DMS 273 (cell line): Measurements from ENCODE around the gene GALC.

Experiments
- DNase-seq: peaks from one replicate; lab custom pipeline; 2025; ENCODE audit not compliant: unreplicated experiment; lab: John Stamatoyannopoulos, UW

GALC gene

DNA sequence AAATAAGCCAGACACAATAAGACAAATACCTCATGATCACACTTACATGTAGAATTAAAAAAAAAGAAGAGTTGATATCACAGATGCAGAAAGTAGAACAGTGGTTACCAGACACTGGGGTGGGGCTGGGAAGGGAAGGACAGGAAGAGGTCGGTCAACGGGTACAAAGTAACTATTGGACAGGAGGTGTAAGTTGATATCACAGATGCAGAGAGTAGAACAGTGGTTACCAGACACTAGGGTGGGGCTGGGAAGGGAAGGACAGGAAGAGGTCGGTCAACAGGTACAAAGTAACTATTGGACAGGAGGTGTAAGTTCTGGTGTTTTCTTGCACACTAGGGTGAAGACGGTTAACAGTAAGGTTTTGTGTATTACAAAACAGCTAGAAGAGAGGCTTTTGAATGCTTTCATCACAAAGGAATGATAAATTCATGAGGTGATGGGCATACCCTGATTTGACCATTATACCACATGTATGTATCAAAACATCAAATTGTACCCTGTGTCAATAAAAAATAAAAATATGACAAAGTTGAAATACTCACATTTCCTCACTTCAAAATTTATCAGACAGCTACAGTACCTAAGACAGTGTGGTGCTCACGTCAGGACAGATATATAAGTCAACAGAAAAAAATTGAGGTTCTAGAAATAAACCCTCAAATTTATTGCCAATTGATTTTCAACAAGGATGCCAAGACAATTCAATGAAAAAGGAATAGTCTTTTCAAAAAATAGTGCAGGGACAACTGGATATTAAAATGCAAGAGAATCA, 32.8 kb downstream of the GALC start:
- no peak for DNase-seq

DNA sequence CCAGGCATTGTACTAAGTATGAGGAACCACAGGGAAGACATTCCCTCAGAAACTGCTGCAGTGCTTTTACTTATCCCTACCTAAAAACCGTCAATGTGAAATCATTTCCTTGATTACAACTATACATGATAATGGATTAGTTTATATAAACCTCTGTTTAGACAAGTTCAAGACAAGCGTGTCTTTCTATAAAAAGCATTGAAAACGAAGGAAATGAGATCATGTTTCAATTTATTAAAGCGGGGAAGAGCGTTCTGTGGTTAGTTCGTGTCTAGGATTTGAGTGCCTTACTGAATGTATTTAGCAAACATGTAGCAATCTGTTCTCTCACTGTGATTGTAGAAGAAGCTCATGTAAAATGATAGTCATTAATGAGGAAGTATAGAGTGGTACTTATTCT, 37.5 kb downstream of the GALC start:
- no peak for DNase-seq

DNA sequence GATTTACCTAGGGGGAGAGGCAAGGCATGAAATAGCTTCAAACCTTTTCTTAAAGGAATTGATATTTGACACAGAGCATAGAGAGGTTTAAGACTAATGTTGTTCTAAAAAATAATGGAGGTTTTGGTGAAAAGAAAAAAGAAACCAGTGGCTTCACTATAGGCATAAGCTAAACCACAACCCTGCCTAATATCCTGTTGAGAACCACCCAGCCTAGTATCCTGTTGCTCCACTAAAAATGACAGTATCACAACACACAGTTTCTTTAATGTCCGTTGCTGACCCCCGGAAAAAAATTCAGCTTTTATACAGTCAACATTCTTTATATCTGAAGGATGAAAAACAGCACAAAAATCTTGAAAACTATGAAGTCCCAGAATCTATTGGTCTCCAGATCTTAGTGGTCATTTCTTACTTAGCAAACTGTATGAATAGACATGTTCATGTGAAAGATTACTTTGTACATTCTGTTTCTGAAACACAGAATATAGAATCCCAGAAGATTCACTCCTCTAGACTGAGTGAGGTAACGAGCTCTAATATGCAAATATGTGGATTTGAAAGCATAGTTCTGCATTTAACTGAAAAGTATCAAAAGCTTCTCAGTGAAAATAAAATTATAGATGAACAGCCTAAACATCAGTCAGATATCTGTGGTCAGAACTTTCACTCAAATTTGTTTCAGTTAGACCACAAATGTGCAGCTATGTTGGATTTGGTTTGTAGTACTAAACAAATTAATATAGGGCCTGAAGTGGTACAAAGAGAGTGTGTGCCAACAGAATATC, 40.5 kb downstream of the GALC start:
- DNase-seq: no peak

DNA sequence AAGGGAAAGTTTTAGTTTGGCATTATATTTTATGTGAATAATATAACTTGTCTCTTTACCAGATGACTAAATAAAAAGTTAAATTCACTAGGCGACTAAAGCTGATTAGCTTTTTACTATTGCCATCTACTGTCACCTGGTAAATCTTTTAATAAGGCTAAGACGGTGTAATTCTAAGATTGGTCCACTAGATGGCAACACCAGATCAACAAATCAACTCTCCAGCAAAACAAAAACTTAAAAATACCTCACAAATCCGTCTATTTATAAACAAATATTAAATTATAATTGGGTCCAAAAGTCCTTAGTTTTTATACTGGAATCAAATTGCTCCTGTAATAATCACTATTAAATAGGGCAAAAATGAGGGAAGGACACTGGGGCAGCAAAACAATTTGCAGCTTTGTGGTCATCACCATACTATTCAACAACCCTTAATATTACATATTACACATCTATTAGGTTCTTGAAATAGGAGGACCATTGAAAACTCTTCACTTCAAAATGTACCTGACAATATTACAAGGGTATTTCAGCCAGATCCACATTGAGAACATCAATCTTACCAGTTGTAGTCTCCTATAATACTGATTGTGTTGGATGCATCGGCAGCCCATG, 47.9 kb downstream of the GALC start:
- peak; percentile 61 for DNase-seq

DNA sequence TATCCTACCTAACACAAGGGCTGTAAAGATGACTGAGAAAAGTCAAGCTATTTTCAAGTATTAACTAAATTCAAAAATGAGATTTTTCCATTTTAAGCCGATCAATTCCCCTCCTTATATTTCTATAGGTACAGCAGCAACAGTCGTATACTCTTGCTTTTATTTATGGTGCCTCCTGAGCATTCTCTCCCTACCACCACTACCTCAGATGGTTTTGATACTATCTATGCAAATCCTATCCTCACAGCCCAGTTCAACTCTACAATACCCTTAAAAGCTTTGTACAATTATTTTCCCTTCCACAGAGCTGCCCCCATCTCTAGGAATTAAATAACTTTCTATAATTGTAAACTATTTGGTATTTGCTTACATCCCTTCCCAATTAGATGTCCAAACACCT, 52.1 kb downstream of the GALC start:
- DNase-seq: no peak

DNA sequence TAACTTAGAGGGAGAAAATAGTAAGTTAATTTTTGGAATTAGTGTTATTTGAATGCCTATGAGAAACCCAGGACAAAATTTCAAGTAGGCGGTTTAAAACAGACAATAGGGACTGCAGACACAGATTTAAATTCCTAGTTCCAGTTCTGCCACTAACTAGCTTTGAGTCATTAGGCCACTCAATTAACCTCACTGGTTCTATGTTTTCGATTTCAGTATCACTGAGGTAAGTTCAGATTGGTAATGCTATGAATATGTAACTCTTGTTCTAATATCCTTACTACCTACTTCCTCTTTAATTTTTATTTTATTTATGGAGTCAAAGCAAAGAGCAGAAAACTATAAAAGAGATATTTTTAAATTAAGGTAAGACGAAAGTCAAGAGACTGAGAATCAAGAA, 52.6 kb downstream of the GALC start:
- DNase-seq: no peak

DNA sequence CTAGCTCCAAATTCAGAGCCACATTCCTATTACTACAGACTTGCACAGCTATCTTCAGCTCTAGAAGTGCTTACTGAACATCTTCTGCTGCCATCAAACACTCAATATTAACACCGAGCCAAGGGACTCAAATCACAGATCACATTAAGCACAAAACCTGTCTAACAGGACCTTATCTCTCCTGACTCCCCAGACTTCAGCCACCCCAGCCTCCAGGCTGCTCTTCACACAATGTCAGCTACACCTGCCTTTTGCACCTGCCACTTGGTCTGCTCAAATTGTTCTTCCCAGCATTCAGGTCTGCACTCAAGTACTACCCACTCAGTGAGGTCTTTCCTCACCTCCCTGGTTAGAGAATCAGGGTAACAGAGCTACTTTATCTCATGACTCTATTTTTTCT, 57.1 kb downstream of the GALC start:
- no peak for DNase-seq

DNA sequence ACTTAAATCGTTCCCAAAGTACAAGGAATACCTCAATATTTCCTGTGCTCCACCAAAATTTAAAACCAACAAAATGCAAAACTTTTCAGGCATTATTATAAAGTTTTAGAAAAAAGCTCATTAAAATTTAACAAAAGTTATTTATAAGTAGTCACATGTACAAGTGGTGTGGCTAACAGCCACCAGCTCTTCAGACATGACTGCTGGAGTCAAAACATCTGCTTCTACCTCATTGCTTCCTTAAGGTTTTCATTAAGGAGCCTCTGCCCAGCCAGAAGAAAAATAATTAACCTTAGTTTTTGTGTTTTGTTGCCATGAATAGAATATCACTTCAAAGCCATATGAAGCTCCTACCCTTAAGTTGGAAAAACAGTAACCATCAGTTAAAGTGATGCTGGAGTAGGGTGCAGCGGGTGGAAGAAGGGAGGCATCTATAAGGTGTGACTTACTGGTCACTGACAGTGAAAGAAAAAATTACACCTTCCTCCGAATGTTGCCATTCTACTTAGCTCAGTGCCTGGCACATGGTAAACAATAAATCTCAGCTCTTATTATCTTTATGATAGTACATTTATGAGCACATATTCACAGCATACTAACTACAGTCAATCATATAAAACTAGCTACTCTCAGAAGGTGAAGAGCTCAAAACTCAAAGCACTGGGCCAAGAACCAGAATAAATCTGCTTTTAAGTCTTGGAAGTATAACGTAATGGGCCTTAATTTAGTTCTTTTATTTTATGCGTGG, 57.7 kb downstream of the GALC start:
- DNase-seq: no peak

DNA sequence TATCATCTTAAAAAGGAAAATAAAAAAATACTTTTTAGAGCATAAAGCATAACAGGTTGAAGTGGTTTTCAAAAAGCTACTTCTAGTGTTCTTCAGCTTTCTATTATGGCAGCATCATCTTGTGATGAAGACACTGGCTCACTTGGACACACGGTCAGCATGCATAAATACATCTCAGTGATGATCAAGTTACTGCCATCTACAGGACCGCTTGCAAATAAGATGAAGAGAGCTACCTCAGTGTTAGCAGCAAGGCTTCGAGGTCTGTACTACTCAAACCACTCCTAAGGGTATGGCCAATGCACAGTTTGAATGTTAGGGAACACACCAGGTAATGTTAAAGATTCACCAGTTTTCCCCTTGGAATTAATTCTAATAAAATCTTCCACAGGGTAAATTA, 58.8 kb downstream of the GALC start:
- DNase-seq: no peak

DNA sequence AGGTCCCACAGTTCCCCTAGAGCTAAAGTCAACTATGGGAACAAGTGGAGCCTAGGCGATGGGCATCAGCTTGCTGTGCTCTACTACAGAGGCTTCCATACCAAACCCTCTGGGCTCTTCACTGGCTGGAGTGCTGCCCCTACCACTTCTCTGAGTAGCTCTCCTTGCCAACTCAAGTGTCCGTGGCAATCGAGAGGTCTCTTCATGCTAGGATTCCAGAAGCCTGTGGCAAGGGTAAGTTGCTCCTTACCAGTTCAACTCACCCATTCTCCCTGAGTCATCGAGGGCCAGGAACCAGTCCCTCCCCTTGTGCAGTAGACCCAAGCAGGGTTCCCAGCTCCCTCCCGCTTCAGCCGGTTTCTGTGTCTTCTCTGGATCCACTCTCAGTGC, 76.1 kb downstream of the GALC start:
- DNase-seq: no peak

DNA sequence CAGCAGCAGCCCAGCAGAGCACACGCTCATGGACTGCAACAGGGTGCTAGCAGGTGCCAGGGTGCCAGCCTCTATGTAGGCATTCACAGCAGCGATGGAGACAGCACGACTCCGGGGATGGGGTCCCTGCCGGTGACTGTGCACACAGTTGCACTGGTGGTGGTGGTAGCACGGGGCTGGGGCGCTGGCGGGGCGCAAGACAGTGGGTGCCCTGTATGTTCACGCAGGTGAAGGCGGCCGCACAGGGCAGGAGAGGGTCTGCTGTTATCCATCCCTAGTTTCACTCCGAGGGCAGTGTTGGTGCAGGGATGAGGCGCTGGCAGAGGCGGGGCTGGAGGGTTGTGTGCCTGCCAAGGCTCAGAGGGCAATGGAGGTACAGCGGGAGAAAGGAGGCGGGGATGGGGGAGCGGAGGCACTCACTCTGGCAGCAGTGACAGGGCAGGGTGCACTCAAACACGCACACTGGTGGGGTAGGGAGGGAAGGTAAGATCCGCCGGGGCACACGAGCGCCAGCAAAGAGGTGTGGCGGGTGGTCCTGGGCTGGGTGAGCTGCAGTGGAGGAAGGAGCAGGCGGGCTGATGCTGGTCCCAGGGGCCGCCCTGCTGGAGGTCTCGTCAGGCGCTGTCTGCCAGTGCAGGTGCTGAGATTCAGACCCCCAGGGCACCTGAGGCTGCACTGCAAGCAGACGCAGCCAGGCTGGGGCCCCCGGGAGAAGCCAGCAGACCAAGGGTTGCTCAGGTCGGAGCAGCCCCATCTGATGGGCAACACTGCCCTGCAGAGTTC, 76.7 kb downstream of the GALC start:
- DNase-seq: no peak

DNA sequence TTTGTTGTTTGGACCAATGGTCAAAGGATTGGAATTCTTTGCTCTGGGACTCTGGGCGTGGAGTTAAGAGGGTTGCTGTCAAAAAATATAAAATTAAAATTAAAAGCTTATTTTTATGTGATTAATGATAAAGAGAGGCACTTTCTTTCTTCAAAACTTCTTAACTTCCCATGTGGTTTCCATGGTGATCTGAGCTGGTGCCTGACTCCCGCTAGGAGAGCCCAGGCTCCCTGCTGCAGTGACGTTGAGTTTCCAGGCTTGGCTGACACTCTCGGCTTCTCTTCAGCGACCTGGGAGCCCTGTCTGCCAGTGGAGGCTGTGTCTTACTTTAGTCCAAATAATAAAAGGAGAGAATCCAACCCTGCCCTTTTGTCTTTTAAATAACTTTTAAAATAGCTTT, 84.4 kb downstream of the GALC start:
- no peak for DNase-seq

DNA sequence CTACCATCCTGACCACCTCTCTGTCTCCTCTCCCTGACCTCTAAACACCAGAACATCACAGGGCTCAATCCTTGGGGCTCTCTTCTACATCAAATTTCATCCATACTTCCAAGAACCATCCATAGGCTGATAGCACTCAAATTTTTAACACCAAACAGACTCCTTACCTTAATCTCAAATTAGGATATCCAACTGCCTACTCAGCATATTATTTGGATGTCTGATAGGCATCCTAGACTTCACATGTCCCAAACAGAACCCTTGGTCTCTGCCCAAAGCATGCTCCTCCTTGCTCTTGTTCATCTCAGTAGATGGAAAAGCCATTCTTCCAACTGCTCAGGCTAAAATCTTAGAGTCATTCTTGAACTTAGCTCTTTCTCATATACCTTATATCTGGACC, 91.3 kb downstream of the GALC start:
- DNase-seq: no peak

DNA sequence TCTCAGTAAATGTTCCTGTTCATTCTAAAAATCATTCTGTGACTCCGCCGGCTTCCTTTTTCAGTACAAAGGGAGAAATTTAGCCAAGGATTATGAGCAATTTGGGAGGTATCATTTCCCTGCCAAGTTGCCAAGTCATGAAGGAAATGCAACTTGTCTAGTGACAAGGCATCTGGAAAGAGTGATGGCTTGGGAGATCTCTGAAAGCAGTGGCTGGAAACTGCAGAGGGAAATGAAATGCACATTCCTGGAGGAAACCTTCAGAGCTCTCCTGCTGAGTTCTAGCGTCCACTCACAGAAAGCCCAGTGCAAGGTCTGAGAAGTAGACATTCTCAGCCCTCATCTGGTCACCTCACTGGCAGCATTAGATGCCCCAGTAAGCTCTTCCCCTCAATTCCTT, 91.7 kb downstream of the GALC start:
- no peak for DNase-seq

DNA sequence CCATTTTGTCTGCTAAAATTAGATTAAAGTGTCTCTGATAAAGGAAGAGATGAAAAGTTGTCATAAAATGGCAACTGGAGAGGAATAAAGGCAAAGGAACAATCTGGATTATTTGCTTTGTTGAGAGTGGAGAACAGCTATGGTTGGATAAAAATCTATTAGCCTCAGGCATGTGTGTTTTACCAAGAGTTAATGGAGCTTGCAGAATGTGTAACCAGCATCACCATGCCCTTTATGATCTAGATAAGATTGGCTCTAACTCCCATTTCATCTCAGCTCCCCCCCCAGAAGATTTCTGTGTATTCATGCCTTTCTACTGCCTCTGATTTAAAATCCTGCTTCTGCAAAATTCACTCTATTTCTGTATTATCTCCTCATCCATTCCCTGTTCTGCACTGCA, 93.8 kb downstream of the GALC start:
- DNase-seq: no peak

DNA sequence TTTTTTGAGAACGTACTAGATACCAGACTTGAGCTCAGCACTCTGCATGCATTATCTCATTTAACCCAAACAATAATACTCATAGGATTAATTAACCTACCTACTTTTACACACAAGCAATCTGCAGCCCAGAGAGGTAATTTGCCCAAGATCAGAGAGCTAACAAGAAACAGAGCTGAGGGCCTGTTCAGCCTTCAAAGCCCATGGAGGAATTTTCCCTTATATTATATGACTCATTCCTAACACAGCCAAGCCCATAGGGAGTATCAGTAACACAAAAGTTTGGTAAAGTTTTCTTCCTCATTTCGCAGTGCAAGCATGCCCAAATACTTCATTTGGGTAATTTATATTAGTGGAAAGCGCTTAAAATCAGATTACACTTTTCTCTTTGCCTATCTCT, 94.7 kb downstream of the GALC start:
- no peak for DNase-seq

DNA sequence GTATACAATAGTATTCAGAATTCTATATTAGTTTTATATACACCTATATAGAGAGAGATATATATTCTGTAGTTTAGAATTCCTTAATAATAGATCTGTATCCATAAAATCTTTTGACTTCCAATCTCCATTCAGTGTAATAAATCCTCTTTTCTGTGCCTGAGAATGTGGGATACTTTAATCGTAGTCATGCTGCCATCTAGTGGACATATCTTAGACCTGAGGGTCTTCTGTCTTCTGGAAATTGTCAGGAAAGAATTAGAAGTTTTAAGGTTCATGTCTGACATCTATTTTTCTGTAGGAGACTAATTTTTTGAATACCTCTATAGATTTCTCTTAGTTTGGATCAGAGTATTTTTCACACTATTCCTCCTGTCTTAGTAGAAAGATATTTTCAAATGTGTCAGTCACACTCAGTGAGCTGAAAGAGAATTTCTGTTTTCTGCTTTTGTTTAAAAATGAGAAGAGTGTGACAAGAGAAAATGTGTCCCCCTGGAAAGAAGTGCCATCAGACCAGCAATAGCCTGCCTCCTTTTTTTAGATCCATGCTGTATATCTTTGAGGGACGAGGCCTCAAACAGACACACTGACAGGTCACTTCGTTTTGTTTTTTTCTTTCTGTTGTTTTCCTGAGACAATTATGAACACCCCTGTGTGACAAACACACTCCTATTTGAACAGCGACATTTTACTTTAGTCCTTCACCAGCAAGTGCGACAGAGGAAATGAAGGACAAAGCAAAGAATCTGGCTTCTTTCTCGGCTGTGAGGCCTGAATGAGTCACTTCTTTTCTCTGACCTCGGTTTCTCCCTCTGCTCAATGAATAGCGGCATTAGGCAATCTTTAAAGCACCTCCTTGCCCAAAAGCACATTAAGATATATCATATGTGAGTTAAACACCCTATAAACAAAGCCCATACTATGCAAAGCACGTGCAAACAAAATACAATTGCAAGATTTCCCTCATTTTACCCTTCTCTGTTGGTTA, 96.3 kb downstream of the GALC start:
- DNase-seq: peak; percentile 80

DNA sequence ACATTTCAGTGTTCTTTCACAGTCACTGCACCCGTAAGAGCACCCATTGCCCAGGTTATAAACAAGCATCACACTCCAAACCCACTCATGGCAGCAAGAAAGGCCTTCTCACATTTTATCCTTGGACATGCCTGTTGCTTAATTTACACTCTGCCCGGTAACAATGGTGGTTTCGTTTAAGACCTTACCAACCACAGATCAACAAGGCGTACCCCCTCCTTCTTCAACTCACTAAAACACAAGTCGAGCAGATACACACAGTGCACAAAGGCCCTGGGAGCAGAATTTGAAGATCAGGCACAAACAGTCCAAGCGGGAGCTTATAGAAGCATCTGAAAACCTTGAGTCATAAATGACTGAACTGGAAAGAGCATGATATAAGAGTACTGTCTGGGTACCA, 98.1 kb downstream of the GALC start:
- DNase-seq: no peak

DNA sequence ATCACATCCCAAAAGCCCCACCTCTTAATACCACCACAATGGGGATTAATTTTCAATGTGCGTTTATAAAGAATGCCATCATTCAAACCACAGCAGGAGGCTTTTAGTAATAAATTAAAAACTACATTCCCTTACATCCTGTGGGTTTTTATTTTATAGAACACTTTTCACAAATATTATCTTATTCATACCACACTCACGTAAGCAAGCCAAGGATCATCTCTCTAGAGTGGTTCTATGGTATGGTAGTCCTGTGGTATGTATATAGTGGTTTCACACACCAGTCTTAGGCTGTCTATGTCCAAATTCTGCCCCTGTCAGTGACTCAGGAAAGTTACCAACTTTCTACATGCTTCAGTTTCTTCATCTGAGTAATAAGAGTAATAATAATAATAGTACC, 100.2 kb downstream of the GALC start:
- no peak for DNase-seq
